ENCODE data around the gene ATP8B4.

The ATP8B4 gene

DNA sequence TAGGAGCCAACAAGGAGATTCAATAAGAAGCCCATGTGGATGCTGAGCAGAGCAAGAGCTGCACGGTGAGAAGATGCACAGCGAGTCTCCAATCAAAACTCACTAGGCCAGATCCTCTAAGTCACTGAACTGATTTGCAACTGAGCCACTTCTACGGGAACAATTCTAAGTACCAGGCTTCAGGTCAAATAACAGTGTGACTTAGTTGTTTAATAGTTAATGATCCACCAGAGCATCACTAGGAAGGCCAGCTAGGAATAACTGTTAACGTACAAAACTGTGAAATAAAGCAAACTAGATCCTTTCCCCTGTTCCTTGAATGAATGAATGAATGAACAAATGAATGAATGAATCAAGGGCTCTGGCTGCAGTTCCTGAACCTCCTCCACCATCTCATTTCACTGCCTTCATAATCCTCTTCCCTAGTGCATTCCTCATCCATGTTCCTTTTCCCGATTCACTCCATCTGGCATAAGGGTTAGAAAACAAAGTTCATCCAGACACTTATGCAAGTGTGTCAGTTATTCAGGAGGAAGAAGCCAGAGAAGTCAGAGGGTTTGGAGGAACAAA lies 59.7 kb downstream of the ATP8B4 start:
- DNase-seq: no peak

GRCh38 chr15:50057905-50058639 lies 61.0 kb downstream of the ATP8B4 start:
- no peak for DNase-seq

GRCh38 chr15:50057196-50057595 lies 61.8 kb downstream of the ATP8B4 start:
- DNase-seq: no peak

GRCh38 chr15:50055750-50056157 lies 63.3 kb downstream of the ATP8B4 start:
- no peak for DNase-seq

DNA sequence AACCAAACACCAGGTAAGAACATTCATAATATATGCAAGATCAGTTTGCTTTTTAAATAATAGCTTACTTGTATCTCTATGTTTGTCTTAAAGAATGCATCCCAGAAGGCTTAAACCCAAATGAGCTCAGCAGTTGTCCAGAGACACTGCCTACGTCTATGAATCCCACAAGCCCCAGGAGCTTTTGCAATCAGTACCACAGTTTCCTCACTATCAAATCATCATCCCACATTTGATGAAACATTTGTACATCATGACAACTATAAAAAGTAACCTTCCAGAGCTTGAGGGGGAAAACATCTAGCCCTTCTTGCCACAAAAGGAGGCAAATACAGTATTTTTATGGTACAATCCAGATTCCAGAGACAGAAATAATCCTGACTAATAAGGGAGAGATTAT lies 63.7 kb downstream of the ATP8B4 start:
- DNase-seq: no peak

DNA sequence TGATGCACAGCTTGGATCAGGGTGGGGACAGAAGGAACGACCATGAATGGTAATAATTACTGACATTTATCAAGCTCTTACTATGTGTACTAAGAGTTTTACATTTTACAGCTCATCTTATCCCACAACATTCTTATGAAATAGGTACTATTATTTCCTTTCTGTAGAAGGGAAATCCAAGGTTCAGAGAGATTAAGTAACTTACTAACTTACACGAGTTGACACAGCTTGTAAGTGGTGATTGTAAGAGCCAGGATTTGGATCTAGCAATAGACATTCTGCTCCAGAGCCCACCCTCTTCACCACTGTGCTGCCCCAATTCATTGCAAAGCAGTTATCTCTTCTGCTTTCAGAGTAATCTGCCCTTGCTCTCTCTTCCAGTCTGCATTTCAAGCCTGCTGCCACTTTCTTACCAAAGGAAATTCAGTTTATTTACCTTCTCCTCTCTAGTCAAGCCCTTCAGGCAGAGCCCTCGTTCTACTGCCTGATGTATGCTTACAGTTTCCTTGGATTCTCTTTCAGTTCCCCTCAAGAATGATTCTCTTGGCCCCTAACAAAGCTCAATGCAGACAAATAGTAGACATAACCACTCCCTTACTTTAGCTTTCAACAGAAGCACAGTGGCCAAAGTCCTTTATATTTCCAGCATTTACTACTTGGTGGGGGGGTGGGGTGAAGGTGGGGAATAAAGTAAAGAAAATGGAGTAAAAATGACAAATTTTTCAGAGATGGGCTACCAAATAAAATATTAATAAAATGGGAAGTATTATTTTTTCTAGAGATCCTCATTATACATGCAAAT lies 65.8 kb downstream of the ATP8B4 start:
- no peak for DNase-seq

- DNase-seq: peak in 1 of 5 experiments; percentile 29
Observed at GRCh38 chr15:50051811-50052419, 67.1 kb downstream of the ATP8B4 start.

GRCh38 chr15:50050986-50051743 lies 67.9 kb downstream of the ATP8B4 start:
- DNase-seq: no peak

GRCh38 chr15:50049871-50050270 lies 69.2 kb downstream of the ATP8B4 start:
- no peak for DNase-seq

GRCh38 chr15:50046867-50047266 lies 72.2 kb downstream of the ATP8B4 start:
- DNase-seq: peak in 1 of 5 experiments; percentile 38

DNA sequence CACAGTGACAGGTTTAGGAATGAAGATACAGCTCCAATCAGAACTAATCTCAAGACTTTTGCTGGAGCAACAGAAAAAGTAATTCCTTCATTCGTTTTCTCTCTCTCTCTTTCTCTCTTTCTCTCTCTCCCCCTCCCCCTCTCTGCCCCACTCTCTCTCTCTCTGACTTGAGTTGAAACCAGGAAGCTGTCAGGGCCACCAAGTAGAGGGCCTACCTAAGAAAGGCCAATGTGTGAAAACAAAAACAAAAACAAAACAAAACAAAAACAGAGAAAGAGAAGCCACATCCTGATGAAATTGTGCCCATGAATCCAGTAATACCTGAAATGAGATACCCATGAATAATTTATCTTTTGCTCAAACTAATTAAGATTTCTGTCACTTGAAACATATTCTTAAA lies 72.9 kb downstream of the ATP8B4 start:
- DNase-seq: peak in 1 of 5 experiments; percentile 65

- DNase-seq: no peak
Observed at GRCh38 chr15:50044904-50045303, 74.1 kb downstream of the ATP8B4 start.

- DNase-seq: no peak
Observed at GRCh38 chr15:50044406-50044805, 74.6 kb downstream of the ATP8B4 start.

DNA sequence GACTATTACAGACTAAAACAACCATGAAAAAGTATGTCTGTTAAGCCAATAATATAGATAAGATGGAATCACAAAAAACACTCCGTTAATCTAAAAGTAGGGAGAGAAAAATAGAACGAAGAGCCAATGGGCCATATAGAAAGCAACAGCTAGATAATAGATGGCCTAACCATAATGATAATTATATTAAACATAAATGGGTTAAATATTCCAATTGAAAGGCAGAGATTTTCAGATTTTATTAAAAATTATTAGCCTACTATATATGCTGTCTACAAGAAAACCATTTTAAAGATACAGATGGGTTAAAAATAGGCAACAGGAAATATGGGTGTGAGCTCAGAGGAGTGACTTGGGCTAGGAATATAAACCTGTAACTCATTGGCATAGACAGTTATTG lies 76.3 kb downstream of the ATP8B4 start:
- no peak for DNase-seq

DNA sequence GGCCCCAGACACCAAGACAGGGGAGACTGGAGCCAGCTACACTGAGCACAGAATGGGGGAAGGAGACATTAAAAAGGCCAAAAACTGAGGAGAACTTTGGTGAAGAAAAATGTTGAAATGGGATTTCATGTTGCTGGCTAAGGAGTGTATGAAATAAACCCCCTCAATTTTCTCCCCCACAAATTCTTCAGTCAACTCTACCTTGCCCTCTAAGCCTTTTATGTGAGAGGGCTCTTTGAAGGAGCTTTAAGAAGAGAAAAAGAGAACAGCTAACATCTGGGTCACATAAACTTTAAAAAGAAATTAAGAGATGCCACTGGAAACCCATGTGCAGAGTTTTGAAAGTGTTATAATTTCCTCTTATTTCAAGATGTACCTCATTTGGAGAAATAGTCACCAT lies 88.6 kb downstream of the ATP8B4 start:
- DNase-seq: no peak

- no peak for DNase-seq
Observed at GRCh38 chr15:50028326-50028725, 90.7 kb downstream of the ATP8B4 start.

DNA sequence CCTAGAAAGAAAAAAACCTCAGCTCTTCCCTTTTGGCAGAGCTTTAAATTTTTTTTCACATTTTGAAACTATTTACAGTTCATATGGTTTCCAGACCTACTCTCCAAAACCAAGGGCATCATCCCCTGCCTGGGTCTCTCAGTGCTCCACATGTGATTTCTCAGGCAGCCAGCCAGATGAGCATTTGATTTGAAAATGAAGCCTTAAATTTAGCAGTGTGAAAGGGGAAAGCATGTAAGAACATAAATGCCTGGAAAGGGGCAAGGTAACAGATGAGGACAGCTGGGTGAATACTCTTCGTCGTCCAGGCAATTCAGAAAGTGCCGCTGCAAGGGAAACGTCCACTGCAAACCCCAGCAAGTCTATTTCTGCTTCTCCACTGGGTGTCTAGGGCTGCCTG lies 94.8 kb downstream of the ATP8B4 start:
- DNase-seq: no peak

DNA sequence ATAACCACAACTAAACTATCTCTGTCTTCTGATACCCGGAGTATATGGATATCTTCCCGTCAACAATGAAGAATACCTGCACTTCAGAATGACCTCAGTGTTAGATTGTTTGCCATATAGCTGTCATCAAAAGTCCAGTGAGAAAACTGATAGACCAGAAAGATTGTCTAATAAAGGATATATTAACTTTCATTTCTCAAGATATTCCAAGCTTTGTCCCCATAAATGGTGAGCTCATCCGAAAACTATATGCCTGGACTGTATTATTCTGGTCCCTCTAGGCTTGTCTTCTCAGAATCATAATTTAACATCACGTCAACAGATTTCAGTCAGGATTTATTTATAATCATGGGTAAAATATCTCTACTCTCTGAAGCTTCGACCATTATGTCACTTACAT lies 100.5 kb downstream of the ATP8B4 start:
- DNase-seq: no peak

DNA sequence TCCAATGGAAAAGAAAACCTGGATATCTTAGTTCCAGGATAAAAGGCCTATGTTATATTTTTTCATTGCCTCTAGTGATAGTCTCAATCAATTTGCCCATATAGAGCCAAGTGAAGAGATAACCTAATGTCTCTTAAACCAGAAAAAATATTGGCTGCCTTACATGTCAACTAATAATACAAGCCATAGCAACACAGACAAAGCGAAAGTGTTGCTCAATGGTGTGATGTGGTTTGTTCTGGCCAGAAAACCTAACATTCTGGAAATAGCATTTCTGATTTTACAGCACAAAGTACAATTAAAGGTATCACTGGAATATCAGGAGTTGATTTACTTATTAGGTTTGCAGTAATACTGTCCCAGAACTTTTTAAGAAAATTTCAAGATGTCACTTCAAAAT lies 101.5 kb downstream of the ATP8B4 start:
- peak in 1 of 5 experiments; percentile 5 for DNase-seq

DNA sequence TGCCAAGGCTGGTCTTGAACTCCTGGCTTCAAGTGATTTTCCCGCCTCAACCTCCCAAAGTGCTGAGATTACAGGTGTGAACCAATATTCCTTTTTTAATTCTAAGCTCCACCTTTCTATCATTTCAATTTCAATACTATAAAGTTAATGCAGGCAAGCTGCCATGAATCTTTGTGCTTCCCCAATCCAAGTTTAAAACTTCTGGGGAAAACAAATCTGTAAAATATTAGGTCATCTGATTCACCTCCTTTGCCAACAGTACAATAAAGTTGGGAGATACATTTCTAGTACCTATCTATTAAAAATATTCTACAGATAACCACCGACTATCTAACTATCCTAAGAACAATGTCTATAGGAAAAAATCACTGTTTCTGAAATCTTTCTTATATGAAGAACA lies 102.1 kb downstream of the ATP8B4 start:
- DNase-seq: no peak

DNA sequence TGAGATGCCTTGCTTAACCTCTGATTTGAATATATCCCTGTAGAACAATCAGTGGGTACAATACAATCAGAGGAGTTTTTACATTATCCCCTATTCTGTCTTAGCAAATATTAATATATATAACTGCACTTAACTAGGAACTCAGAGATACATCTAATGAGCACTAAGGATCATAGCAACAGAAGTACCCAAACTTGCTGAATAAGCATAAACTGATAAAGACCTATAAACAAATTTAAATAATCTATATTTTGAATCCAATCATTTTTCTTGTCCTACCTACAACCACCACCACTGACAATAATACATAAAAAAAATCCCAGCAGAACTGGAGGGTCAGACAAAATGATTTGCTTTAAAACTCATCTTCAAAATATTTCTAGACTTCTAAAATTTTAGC lies 106.2 kb downstream of the ATP8B4 start:
- no peak for DNase-seq

DNA sequence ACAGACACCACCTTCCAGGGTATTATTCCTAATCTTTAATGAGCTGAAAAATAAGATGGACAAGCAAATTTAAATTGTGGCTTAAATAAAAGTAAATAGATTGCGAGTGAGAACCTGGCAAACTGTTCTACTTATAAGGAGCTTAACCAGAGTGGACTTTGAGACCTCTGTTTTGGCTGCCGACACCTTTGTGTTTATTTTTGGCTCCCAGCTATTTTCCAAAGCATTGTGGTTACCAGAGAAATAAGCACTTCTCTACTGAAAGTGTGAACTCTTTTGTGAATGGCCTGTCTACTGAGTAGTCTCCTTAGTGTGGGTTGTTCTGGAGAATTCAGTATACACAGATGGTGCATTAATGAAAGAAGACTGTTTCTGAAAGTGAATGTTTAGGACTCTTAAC lies 109.4 kb downstream of the ATP8B4 start:
- DNase-seq: no peak

Measured in T-helper 2 cell (primary cell).